HepG2 (cell line): ENCODE data around the gene NMRAL1. TPM values are rescaled to one million over a fixed set of nuclear protein-coding genes. Genes with fewer than 3 reads are reported as not detected.

Experiments used
- BORCS8-MEF2B ChIP-seq: sonication (generic); formaldehyde crosslinking; IDR thresholded peaks from 2 replicates; pipeline ENCODE4 v1.8.0; 2022; ENCODE audit warnings: mild to moderate bottlenecking, missing genetic modification reagents
- DDIT3 ChIP-seq: sonication (generic); formaldehyde crosslinking; IDR thresholded peaks from 2 replicates; pipeline ENCODE4 v1.4.0; 2020; ENCODE audit warnings: mild to moderate bottlenecking, missing genetic modification reagents
- HDAC2 ChIP-seq: sonication (generic); formaldehyde crosslinking; IDR thresholded peaks from 2 replicates; pipeline ENCODE4 v1.4.0; 2020; ENCODE audit warnings: missing genetic modification reagents
- PAWR ChIP-seq: sonication (generic); formaldehyde crosslinking; IDR thresholded peaks from 2 replicates; pipeline ENCODE4 v1.4.0; 2020; ENCODE audit warnings: missing genetic modification reagents, mild to moderate bottlenecking, borderline replicate concordance
- SATB2 ChIP-seq: sonication (generic); formaldehyde crosslinking; IDR thresholded peaks from 2 replicates; pipeline ENCODE4 v1.5.0; 2020; ENCODE audit warnings: missing genetic modification reagents
- ZBTB14 ChIP-seq: sonication (generic); formaldehyde crosslinking; IDR thresholded peaks from 2 replicates; pipeline ENCODE4 v1.4.0; 2020; ENCODE audit warnings: missing genetic modification reagents
- ZNF329 ChIP-seq: sonication (generic); formaldehyde crosslinking; IDR thresholded peaks from 2 replicates; pipeline ENCODE4 v1.9.0; 2021; ENCODE audit warnings: low read depth, mild to moderate bottlenecking, missing genetic modification reagents
- ZNF350 ChIP-seq: sonication (generic); formaldehyde crosslinking; IDR thresholded peaks from 2 replicates; pipeline ENCODE4 v1.4.0; 2020; ENCODE audit warnings: mild to moderate bottlenecking, low read depth, missing genetic modification reagents, borderline replicate concordance
- ZNF512 ChIP-seq: sonication (generic); formaldehyde crosslinking; IDR thresholded peaks from 2 replicates; pipeline ENCODE4 v1.4.0; 2020; ENCODE audit warnings: mild to moderate bottlenecking, missing genetic modification reagents
- ZNF784 ChIP-seq: sonication (generic); formaldehyde crosslinking; IDR thresholded peaks from 2 replicates; pipeline ENCODE4 v1.5.1; 2020; ENCODE audit warnings: missing genetic modification reagents, mild to moderate bottlenecking, borderline replicate concordance
- polyA plus RNA-seq, 8 experiments: library from polyadenylated mRNA; depleted of rRNA in 3 of 8; stranded (reverse) in 7 of 8; unstranded in 1 of 8; fragments of >200 nt; fragmentation: Illumina TruSeq in 4 of 8; extraction: Trizol in 4 of 8; gene quantifications; 2 replicates each; pipeline versions ENCODE4 v1.2.1 to v1.2.3, GENCODE V29; 2011 to 2016; ENCODE audit warnings: low read depth in 4 of 8, missing spikeins in 1 of 8, mixed read lengths in 1 of 8; ENCODE audit not compliant: insufficient read depth in 1 of 8
- total RNA-seq, 5 experiments: library from RNA; depleted of rRNA; stranded (reverse); fragments of >200 nt; fragmentation: Illumina TruSeq; extraction: Trizol; gene quantifications; 2 replicates each; pipeline ENCODE4 v1.2.3, GENCODE V29; 2016; ENCODE audit warnings: low read depth in 1 of 5

NMRAL1 gene
- total and polyA plus RNA-seq, 2 of the 13 experiments (the other 11 are each of a cell fraction or from before 2014, with no cell fraction given): 30.8 to 33.1 TPM

- TF ChIP-seq ZNF512 (CRISPR knock-in tag) (no peak), ZNF350 (no peak), SATB2 (CRISPR knock-in tag) (no peak), ZNF784 (CRISPR knock-in tag) (no peak), DDIT3 (no peak), ZBTB14 (no peak), ZNF329 (CRISPR knock-in tag) (no peak), HDAC2 (CRISPR knock-in tag) (no peak), BORCS8-MEF2B (no peak), PAWR (CRISPR knock-in tag) (no peak)
- TF ChIP-seq, all 625 proteins: peak for 4
Observed at GRCh38 chr16:4500272-4500671, 25.8 kb upstream of the NMRAL1 start (continued).
